Measurements from ENCODE around the gene C4orf17.

C4orf17 gene

DNA sequence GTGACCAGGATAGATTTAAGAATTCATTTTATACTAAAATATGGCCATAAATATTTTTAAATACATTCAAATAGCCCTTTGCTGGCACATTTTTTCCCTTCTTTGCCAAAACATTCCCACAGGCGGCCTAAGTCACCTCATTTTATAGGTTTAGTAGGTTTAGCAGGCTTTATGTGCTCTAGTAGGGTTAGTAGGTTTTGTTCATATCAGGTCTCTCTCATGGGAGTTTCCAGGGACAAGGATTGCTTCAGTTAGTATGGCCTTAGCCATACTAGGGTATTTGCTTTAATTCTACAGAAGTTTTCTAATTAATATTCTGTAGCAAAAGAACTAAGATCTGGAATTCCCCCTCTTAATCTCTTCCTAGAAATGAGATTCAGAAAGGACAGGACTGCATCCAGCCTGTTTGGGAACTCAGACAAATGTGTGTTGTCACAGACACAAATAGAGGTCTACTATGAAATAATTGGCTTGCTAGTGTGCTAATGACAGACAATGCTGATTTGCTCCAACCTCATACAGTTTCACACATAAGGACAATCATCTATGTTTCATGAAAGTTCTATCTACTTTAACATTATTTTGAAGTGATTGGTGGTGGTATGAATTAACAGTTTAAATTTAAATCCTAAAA, 63.0 kb downstream of the C4orf17 start:
- H3K9me3 ChIP-seq (ENCODE audit: control insufficient read depth in 1 of 2, low read length in 2 of 2) = no peaks in the 10 kb centered on the region
- no peaks in the 10 kb centered on the region for H3K27me3 ChIP-seq (ENCODE audit: control insufficient read depth in 1 of 2, insufficient read depth in 2 of 2, low read length in 2 of 2)
- H3K4me3 ChIP-seq (ENCODE audit: low read depth in 1 of 2, low read length in 2 of 2) = peak overlapping the region in 1 of 2 donors; percentile 75
- H3K36me3 ChIP-seq (ENCODE audit: control insufficient read depth in 1 of 2, insufficient read depth in 2 of 2, low read length in 2 of 2) = no peaks in the 10 kb centered on the region
- H3K27ac ChIP-seq (ENCODE audit: low read depth, low read length) = no peak overlapping the region
- peak overlapping the region in 1 of 2 donors; percentile 67 for H3K9ac ChIP-seq (ENCODE audit: low read depth in 1 of 2, low read length in 2 of 2)
- peaks cover 11 to 15% of the 10 kb centered on the region in 2 donors for H3K4me1 ChIP-seq (ENCODE audit: control insufficient read depth in 1 of 2, insufficient read depth in 2 of 2, low read length in 2 of 2)

DNA sequence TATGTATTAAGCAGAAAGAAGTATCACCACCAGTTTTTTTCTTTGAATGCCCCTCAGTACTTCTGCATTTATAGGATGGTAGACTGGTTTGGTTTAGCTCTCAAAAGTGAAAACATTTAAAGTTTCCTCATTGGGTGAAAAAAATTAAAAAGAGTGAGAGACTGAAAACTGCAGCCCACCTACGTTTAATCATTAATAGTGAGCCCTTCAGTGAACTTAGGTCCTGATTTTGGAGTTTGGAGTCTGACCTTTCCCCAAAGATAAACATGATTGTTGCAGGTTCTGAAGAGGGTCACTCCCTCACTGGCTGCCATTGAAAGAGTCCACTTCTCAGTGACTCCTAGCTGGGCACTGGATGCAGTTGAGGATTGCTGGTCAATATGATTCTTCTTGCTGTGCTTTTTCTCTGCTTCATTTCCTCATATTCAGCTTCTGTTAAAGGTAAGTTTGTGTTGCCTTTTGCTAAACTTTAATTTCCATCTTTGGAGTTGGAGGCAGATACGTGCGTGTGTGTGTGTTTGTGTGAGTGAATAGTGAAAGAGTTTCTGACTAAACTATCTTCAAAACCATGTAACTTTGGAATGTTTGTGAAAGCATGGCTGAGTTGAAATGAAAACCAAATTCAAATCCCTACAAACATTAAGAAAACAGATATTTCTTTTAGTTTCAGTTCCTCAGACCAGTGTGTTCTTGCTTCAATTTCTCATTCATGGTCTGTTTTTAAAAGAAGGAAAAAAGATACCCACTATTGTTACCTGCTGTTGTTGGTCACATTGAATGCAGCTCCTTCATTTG, 63.9 kb downstream of the C4orf17 start, which contains the start of gene MTTP:
Gene MTTP, plus strand, starts transcription at position 295 of the 795 bp plus-strand sequence. Its CDS starts 86 bp downstream, at position 381.
- no peaks in the 10 kb centered on the region for H3K27me3 ChIP-seq (ENCODE audit: control insufficient read depth in 1 of 2, insufficient read depth in 2 of 2, low read length in 2 of 2)
- no peaks in the 10 kb centered on the region for H3K9me3 ChIP-seq (ENCODE audit: control insufficient read depth in 1 of 2, low read length in 2 of 2)
- peak within 1 kb of the TSS; percentile 39 for H3K27ac ChIP-seq (ENCODE audit: low read depth, low read length)
- peak within 1 kb of the TSS; percentile 75 to 78 for H3K4me3 ChIP-seq (ENCODE audit: low read depth in 1 of 2, low read length in 2 of 2)
- H3K4me1 ChIP-seq (ENCODE audit: control insufficient read depth in 1 of 2, insufficient read depth in 2 of 2, low read length in 2 of 2) = peaks cover 11 to 17% of the 10 kb centered on the region in 2 donors
- peak within 1 kb of the TSS; percentile 34 to 67 for H3K9ac ChIP-seq (ENCODE audit: low read depth in 1 of 2, low read length in 2 of 2)
- H3K36me3 ChIP-seq (ENCODE audit: control insufficient read depth in 1 of 2, insufficient read depth in 2 of 2, low read length in 2 of 2) = peaks cover 0 to 2% of the 10 kb centered on the region in 2 donors

DNA sequence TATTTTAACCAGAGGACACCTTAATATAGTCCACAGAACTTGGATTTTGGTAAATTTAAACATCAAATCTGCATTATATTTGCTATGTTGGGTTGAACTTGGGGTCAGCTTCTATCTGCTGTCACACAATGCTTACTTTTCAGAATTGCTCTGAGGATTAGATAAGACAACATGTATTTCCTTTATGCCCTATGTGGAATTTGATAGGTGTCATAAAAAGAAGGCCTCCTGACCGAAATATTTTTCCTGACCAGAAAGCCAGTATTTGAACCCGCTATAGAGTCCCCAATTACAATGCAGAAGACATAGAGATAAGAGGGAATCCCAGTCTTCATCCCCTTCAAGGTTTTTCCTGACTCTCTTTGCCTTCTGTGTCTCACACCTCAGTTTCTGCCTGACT, 67.9 kb downstream of the C4orf17 start:
- no peaks in the 10 kb centered on the region for H3K9me3 ChIP-seq (ENCODE audit: control insufficient read depth in 1 of 2, low read length in 2 of 2)
- peak overlapping the region; percentile 60 to 61 for H3K4me3 ChIP-seq (ENCODE audit: low read depth in 1 of 2, low read length in 2 of 2)
- no peak overlapping the region for H3K27ac ChIP-seq (ENCODE audit: low read depth, low read length)
- H3K4me1 ChIP-seq (ENCODE audit: control insufficient read depth in 1 of 2, insufficient read depth in 2 of 2, low read length in 2 of 2) = peaks cover 10 to 22% of the 10 kb centered on the region in 2 donors
- H3K27me3 ChIP-seq (ENCODE audit: control insufficient read depth in 1 of 2, insufficient read depth in 2 of 2, low read length in 2 of 2) = no peaks in the 10 kb centered on the region
- H3K36me3 ChIP-seq (ENCODE audit: control insufficient read depth in 1 of 2, insufficient read depth in 2 of 2, low read length in 2 of 2) = peaks cover 6 to 8% of the 10 kb centered on the region in 2 donors
- H3K9ac ChIP-seq (ENCODE audit: low read depth in 1 of 2, low read length in 2 of 2) = peak overlapping the region in 1 of 2 donors; percentile 20

DNA sequence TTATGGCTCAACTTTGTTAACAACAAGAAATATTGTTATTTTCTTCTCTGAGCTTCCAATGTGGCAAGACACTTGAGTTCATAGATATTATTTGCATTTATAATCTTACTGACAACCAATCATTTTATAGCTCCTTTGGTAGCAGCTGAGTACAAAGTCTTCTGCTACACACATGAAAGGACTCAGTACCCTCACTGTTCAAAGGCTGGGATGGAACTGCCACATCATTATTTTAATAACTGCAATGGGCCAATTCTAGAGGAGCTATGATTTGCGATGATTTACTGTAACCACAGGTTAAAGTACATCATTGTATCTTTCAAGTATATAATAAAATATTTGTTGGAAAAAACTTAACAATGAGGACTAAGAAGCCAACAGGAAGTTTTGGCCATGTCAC, 74.7 kb downstream of the C4orf17 start:
- Histone ChIP-seq H3K27ac (ENCODE audit: low read depth, low read length) (no peak overlapping the region), H3K4me3 (ENCODE audit: low read depth in 1 of 2, low read length in 2 of 2) (peak overlapping the region in 1 of 2 donors; percentile 35), H3K4me1 (ENCODE audit: control insufficient read depth in 1 of 2, insufficient read depth in 2 of 2, low read length in 2 of 2) (peaks cover 11 to 40% of the 10 kb centered on the region in 2 donors), H3K9ac (ENCODE audit: low read depth in 1 of 2, low read length in 2 of 2) (no peak overlapping the region), H3K27me3 (ENCODE audit: control insufficient read depth in 1 of 2, insufficient read depth in 2 of 2, low read length in 2 of 2) (no peaks in the 10 kb centered on the region), H3K36me3 (ENCODE audit: control insufficient read depth in 1 of 2, insufficient read depth in 2 of 2, low read length in 2 of 2) (peaks cover 6 to 11% of the 10 kb centered on the region in 2 donors), H3K9me3 (ENCODE audit: control insufficient read depth in 1 of 2, low read length in 2 of 2) (no peaks in the 10 kb centered on the region)

DNA sequence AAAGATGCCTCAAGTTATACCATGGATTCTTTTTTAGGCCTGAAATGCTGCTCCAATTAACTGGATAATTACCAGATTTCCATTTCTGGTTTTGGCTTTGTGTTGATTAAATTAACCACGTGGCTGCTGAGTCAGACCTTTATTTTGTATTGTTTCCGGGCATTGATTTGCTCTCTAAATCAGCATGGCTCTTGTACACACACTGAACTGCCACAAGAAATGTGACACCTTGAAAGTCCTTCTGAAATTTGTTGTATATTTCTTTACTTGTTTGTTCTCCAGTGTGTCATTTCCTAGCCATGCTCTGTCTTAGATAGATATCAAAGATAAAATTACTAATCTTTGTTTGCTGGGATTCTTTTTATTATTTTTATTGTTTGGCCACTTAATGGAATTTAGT, 75.5 kb downstream of the C4orf17 start:
- Histone ChIP-seq H3K9ac (ENCODE audit: low read depth in 1 of 2, low read length in 2 of 2) (no peak overlapping the region), H3K36me3 (ENCODE audit: control insufficient read depth in 1 of 2, insufficient read depth in 2 of 2, low read length in 2 of 2) (peaks cover 11 to 18% of the 10 kb centered on the region in 2 donors), H3K27ac (ENCODE audit: low read depth, low read length) (peak overlapping the region; percentile 22), H3K4me3 (ENCODE audit: low read depth in 1 of 2, low read length in 2 of 2) (no peak overlapping the region), H3K9me3 (ENCODE audit: control insufficient read depth in 1 of 2, low read length in 2 of 2) (no peaks in the 10 kb centered on the region), H3K27me3 (ENCODE audit: control insufficient read depth in 1 of 2, insufficient read depth in 2 of 2, low read length in 2 of 2) (no peaks in the 10 kb centered on the region), H3K4me1 (ENCODE audit: control insufficient read depth in 1 of 2, insufficient read depth in 2 of 2, low read length in 2 of 2) (peaks cover 11 to 40% of the 10 kb centered on the region in 2 donors)

DNA sequence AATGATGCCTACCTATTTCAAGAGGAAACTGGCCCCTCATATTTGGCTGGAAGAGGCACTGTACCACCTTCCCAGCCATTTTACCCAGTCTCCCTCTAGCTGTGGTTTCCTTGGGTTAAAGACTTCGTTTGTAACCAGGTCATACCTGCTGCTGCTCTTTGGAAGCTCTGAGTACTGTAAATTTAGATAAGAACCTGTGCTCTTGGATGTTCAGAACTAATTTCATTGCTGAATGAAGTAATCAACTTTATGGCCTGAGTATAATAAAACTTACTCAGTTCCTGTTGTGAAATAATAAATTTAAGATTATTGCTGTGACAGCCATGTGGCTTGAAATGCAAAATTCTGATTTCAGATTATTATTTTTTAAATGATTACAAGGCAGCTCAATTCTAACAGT, 76.0 kb downstream of the C4orf17 start:
- Histone ChIP-seq H3K9ac (ENCODE audit: low read depth in 1 of 2, low read length in 2 of 2) (no peak overlapping the region), H3K36me3 (ENCODE audit: control insufficient read depth in 1 of 2, insufficient read depth in 2 of 2, low read length in 2 of 2) (peaks cover 8 to 18% of the 10 kb centered on the region in 2 donors), H3K9me3 (ENCODE audit: control insufficient read depth in 1 of 2, low read length in 2 of 2) (no peaks in the 10 kb centered on the region), H3K4me3 (ENCODE audit: low read depth in 1 of 2, low read length in 2 of 2) (no peak overlapping the region), H3K4me1 (ENCODE audit: control insufficient read depth in 1 of 2, insufficient read depth in 2 of 2, low read length in 2 of 2) (peaks cover 11 to 40% of the 10 kb centered on the region in 2 donors), H3K27ac (ENCODE audit: low read depth, low read length) (no peak overlapping the region), H3K27me3 (ENCODE audit: control insufficient read depth in 1 of 2, insufficient read depth in 2 of 2, low read length in 2 of 2) (no peaks in the 10 kb centered on the region)

DNA sequence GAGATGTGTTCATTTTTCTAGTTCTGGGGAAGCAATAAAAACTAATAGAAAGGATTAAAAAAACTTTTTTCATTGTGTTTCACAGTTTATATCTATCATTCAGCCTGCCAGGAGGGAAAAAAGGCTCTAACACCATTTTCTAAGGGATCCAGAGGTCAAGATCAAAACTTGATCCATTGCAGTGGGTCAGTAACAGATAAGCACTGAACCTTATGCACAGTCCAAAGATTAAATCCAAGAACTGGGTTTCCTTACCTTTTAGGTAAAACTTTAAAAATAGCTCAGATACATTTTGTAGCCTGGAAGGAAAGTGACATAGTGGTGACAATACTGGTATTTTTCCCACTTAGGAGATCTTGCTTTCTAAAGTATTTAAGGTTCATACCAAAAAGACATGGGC, 76.5 kb downstream of the C4orf17 start:
- peak overlapping the region; percentile 3 to 6 for H3K4me3 ChIP-seq (ENCODE audit: low read depth in 1 of 2, low read length in 2 of 2)
- no peaks in the 10 kb centered on the region for H3K27me3 ChIP-seq (ENCODE audit: control insufficient read depth in 1 of 2, insufficient read depth in 2 of 2, low read length in 2 of 2)
- H3K9me3 ChIP-seq (ENCODE audit: control insufficient read depth in 1 of 2, low read length in 2 of 2) = no peaks in the 10 kb centered on the region
- no peak overlapping the region for H3K27ac ChIP-seq (ENCODE audit: low read depth, low read length)
- H3K9ac ChIP-seq (ENCODE audit: low read depth in 1 of 2, low read length in 2 of 2) = no peak overlapping the region
- peaks cover 5 to 19% of the 10 kb centered on the region in 2 donors for H3K36me3 ChIP-seq (ENCODE audit: control insufficient read depth in 1 of 2, insufficient read depth in 2 of 2, low read length in 2 of 2)
- H3K4me1 ChIP-seq (ENCODE audit: control insufficient read depth in 1 of 2, insufficient read depth in 2 of 2, low read length in 2 of 2) = peaks cover 11 to 40% of the 10 kb centered on the region in 2 donors

DNA sequence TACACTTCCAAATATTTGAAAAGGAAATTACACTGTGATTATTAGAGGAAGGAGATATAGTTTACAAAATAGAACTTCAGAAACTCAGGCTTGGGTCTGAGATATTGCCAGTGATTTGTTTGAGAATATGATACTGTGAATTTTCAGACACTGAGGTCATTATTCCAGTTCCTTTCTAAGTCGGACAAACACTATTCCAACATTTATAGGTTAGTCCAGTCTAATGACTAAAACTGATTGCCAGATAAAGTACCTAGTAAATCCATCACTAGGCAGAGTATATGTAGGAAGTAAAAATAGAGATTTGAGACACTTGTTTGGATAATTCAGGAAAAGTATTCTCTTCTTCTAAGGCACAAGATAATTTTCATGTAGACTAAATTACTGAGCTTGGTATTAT, 77.0 kb downstream of the C4orf17 start:
- Histone ChIP-seq H3K4me3 (ENCODE audit: low read depth in 1 of 2, low read length in 2 of 2) (peak overlapping the region in 1 of 2 donors; percentile 6), H3K4me1 (ENCODE audit: control insufficient read depth in 1 of 2, insufficient read depth in 2 of 2, low read length in 2 of 2) (peaks cover 11 to 35% of the 10 kb centered on the region in 2 donors), H3K36me3 (ENCODE audit: control insufficient read depth in 1 of 2, insufficient read depth in 2 of 2, low read length in 2 of 2) (peaks cover 5 to 19% of the 10 kb centered on the region in 2 donors), H3K27me3 (ENCODE audit: control insufficient read depth in 1 of 2, insufficient read depth in 2 of 2, low read length in 2 of 2) (no peaks in the 10 kb centered on the region), H3K9me3 (ENCODE audit: control insufficient read depth in 1 of 2, low read length in 2 of 2) (no peaks in the 10 kb centered on the region), H3K9ac (ENCODE audit: low read depth in 1 of 2, low read length in 2 of 2) (no peak overlapping the region), H3K27ac (ENCODE audit: low read depth, low read length) (no peak overlapping the region)

DNA sequence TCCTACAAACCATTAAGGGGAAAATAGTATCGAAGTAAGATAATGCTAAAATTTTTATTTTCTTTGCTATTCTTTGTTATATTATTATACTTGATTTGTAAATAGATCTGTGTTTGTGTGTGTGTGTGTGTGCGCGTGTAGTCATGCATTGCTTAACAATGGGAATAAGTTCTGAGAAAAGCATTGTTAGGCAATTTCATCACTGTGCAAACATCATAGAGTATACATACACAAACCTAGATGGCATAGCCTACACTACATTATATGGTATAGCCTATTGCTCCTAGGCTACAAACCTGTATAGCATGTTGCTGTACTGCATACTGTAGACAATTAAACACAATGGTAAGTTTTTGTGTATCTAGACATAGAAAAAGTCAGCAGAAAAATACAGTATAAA, 80.9 kb downstream of the C4orf17 start:
- H3K27me3 ChIP-seq (ENCODE audit: control insufficient read depth in 1 of 2, insufficient read depth in 2 of 2, low read length in 2 of 2) = no peaks in the 10 kb centered on the region
- no peak overlapping the region for H3K27ac ChIP-seq (ENCODE audit: low read depth, low read length)

More for the DNA sequence above, 80.9 kb downstream of the C4orf17 start:
- H3K4me1 ChIP-seq (ENCODE audit: control insufficient read depth in 1 of 2, insufficient read depth in 2 of 2, low read length in 2 of 2) = peaks cover 0 to 15% of the 10 kb centered on the region in 2 donors
- H3K4me3 ChIP-seq (ENCODE audit: low read depth in 1 of 2, low read length in 2 of 2) = no peak overlapping the region
- no peak overlapping the region for H3K9ac ChIP-seq (ENCODE audit: low read depth in 1 of 2, low read length in 2 of 2)
- H3K36me3 ChIP-seq (ENCODE audit: control insufficient read depth in 1 of 2, insufficient read depth in 2 of 2, low read length in 2 of 2) = peaks cover 12 to 34% of the 10 kb centered on the region in 2 donors
- H3K9me3 ChIP-seq (ENCODE audit: control insufficient read depth in 1 of 2, low read length in 2 of 2) = no peaks in the 10 kb centered on the region

All from duodenal mucosa (tissue), 2 donors.